Heart left ventricle (tissue), 13 donors: Measurements from ENCODE around the gene KLHL9.

ENCODE experiments used
- POLR2A ChIP-seq, 2 donors: fragments of 450-650 bp; IDR thresholded peaks; one replicate each; pipeline ENCODE4 v1.6.1; 2017; ENCODE audit warnings: antibody characterized with exemption in 2 of 2, mild to moderate bottlenecking in 2 of 2, moderate library complexity in 2 of 2
- TF ChIP-seq, protein P1 (sequence below), 12 donors: fragments of 200-600 bp; sonication (generic) in 4 of 12; IDR thresholded peaks; one replicate each; pipeline versions ENCODE4 v1.5.0 to v1.8.0; 2018 to 2022; ENCODE audit warnings: antibody characterized with exemption in 12 of 12, mild to moderate bottlenecking in 5 of 12
- donor health status: ischemic (EF 13 %, LVEDD 7.1; RV severe dilation, severe dysfunction).
- donor health status: DM: no; HTN: yes; CAD: no.
- donor health status: DM: no; HTN: no; CAD: no.
- donor health status: ischemic (EF 25% LVEDD 6.9; RV normal size, moderate dysfunction).
- donor health status: ischemic (EF 25% LVEDD 5.7; RV mildly dilated, moderate dysfunction).
- donor health status: ischemic (EF 35%, LVEDD 5.7; RV mildly dilated, moderate dysfunction).
- donor health status: nonischemic (EF 11% LVEDD 7.7; RV severe dilation, severe dysfunction).
- donor health status: DM: yes; HTN: yes; CAD: no.
- donor health status: PGD.
- donor health status: ischemic (EF 29% LVEDD 5.4; RV normal size, mild dysfunction).
- donor health status: nonischemic (EF 23%, LVEDD 6.1; RV moderate dilation, normal function).

DNA sequence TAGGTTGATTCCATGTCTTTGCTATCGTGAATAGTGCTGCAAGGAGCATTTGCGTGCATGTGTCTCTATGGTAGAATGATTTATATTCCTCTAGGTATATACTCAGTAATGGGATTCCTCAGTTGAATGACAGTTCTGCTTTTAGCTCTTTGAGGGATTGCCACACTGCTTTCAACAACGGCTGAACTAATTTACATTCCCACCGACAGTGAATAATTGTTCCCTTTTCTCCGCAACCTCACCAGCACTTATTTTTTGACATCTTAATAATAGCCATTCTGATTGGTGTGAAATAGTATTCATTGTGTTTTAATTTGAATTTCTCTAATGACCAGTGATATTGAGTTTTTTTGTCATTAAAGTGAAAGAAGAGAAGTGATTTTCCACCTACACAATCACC, 48.5 kb downstream of the KLHL9 start:
- TF ChIP-seq, protein P1, sequence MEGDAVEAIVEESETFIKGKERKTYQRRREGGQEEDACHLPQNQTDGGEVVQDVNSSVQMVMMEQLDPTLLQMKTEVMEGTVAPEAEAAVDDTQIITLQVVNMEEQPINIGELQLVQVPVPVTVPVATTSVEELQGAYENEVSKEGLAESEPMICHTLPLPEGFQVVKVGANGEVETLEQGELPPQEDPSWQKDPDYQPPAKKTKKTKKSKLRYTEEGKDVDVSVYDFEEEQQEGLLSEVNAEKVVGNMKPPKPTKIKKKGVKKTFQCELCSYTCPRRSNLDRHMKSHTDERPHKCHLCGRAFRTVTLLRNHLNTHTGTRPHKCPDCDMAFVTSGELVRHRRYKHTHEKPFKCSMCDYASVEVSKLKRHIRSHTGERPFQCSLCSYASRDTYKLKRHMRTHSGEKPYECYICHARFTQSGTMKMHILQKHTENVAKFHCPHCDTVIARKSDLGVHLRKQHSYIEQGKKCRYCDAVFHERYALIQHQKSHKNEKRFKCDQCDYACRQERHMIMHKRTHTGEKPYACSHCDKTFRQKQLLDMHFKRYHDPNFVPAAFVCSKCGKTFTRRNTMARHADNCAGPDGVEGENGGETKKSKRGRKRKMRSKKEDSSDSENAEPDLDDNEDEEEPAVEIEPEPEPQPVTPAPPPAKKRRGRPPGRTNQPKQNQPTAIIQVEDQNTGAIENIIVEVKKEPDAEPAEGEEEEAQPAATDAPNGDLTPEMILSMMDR (IDR thresholded peaks at IDR 0.05) = no peak
- no peak for TF ChIP-seq POLR2A (IDR thresholded peaks at IDR 0.05)
